ENCODE data around the gene DLG1.

The DLG1 gene

GRCh38 chr3:196994056-196994455 is 304.4 kb downstream of the DLG1 start:
- in situ Hi-C loops (cut with MboI; ENCODE audit: low sequenced_read_pairs, unreplicated experiment): loop anchor here (25.0 kb wide), 1 partner anchor 518 kb away; no protein-coding TSS in a partner anchor
- TF ChIP-seq, protein P1, sequence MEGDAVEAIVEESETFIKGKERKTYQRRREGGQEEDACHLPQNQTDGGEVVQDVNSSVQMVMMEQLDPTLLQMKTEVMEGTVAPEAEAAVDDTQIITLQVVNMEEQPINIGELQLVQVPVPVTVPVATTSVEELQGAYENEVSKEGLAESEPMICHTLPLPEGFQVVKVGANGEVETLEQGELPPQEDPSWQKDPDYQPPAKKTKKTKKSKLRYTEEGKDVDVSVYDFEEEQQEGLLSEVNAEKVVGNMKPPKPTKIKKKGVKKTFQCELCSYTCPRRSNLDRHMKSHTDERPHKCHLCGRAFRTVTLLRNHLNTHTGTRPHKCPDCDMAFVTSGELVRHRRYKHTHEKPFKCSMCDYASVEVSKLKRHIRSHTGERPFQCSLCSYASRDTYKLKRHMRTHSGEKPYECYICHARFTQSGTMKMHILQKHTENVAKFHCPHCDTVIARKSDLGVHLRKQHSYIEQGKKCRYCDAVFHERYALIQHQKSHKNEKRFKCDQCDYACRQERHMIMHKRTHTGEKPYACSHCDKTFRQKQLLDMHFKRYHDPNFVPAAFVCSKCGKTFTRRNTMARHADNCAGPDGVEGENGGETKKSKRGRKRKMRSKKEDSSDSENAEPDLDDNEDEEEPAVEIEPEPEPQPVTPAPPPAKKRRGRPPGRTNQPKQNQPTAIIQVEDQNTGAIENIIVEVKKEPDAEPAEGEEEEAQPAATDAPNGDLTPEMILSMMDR (IDR thresholded peaks at IDR 0.05; ENCODE audit: borderline replicate concordance, control extremely low read depth, extremely low read depth, insufficient read depth, missing control alignments): no peak
- DNase-seq (ENCODE audit: low spot score): no peak

Measured in GM13976 (cell line).